ENCODE measurements around the gene IL18RAP. TPM values are rescaled to one million over a fixed set of nuclear protein-coding genes. Genes with fewer than 3 reads are reported as not detected.

The IL18RAP gene
- total RNA-seq, 1 experiment from 2014 or later: not detected

DNA sequence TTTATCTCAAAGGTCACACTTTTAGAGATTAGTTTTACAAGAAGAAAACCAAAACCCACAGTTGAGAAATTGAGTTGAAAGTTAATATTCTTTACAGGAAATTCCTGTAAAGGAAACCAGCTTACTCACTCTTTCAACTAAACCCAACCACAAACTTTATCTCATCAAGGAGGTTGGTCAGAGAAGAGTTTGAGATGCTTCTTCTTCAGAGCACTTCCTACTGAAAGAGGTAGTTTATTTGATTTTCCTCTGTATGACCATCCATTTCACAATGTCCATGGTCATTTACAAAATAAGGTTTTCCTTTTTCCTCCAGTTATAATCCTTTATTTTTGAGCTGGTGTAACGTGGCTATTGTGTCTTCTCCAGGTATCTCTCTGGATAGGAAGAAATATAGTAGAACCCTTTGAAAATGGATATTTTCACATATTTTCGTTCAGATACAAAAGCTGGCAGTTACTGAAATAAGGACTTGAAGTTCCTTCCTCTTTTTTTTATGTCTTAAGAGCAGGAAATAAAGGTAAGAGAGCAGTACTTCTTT, 4.5 kb upstream of the IL18RAP start:
- POLR2A ChIA-PET: no interaction called here

DNA sequence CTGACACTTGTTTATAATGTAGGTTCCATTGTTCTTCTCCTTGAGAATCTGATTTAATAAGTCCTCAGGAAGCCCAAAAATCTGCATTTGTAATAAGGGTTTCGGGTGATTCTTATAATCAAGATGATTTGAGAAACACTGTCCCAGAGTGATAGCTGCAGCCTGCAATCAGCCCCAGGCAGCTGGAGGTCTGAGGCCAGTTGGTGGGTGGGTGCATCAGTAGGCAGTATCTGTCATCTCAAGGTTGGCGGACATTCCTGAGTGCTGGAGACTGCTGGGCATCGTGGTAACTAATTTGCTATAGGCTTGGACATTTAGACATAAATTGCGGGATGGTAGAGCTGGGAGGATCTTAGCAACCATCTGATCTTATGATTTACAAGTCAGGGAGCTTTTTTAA, 2.7 kb upstream of the IL18RAP start:
- Mint-ChIP-seq H3K4me3 (no peak overlapping the region), H3K9me3 (peaks cover 37% of the 10 kb centered on the region), H3K27me3 (ENCODE audit: low read depth) (peaks cover 4% of the 10 kb centered on the region), H3K4me1 (no peaks in the 10 kb centered on the region), H3K27ac (no peak overlapping the region), H3K36me3 (no peaks in the 10 kb centered on the region)
- POLR2A ChIA-PET: no interaction called here
- DNase-seq (ENCODE audit: low spot score) (no peak), ATAC-seq (no peak)
- CTCF ChIA-PET: no interaction called here
- no peak for TF ChIP-seq IRF2 (CRISPR knock-in tag; IDR thresholded peaks at IDR 0.05; ENCODE audit: borderline replicate concordance, low read depth)
- TF ChIP-seq, protein P1, sequence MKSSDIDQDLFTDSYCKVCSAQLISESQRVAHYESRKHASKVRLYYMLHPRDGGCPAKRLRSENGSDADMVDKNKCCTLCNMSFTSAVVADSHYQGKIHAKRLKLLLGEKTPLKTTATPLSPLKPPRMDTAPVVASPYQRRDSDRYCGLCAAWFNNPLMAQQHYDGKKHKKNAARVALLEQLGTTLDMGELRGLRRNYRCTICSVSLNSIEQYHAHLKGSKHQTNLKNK (CRISPR knock-in tag; IDR thresholded peaks at IDR 0.05): no peak
- TF ChIP-seq, protein P2, sequence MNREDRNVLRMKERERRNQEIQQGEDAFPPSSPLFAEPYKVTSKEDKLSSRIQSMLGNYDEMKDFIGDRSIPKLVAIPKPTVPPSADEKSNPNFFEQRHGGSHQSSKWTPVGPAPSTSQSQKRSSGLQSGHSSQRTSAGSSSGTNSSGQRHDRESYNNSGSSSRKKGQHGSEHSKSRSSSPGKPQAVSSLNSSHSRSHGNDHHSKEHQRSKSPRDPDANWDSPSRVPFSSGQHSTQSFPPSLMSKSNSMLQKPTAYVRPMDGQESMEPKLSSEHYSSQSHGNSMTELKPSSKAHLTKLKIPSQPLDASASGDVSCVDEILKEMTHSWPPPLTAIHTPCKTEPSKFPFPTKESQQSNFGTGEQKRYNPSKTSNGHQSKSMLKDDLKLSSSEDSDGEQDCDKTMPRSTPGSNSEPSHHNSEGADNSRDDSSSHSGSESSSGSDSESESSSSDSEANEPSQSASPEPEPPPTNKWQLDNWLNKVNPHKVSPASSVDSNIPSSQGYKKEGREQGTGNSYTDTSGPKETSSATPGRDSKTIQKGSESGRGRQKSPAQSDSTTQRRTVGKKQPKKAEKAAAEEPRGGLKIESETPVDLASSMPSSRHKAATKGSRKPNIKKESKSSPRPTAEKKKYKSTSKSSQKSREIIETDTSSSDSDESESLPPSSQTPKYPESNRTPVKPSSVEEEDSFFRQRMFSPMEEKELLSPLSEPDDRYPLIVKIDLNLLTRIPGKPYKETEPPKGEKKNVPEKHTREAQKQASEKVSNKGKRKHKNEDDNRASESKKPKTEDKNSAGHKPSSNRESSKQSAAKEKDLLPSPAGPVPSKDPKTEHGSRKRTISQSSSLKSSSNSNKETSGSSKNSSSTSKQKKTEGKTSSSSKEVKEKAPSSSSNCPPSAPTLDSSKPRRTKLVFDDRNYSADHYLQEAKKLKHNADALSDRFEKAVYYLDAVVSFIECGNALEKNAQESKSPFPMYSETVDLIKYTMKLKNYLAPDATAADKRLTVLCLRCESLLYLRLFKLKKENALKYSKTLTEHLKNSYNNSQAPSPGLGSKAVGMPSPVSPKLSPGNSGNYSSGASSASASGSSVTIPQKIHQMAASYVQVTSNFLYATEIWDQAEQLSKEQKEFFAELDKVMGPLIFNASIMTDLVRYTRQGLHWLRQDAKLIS (CRISPR knock-in tag; IDR thresholded peaks at IDR 0.05; ENCODE audit: borderline replicate concordance): no peak
- no peak for TF ChIP-seq FOXP1 (CRISPR knock-in tag; IDR thresholded peaks at IDR 0.05; ENCODE audit: borderline replicate concordance)
- no peak for TF ChIP-seq ETV6 (CRISPR knock-in tag; IDR thresholded peaks at IDR 0.05)
- TF ChIP-seq ZNF396 (CRISPR knock-in tag; IDR thresholded peaks at IDR 0.05; ENCODE audit: borderline replicate concordance): no peak
- no peak for TF ChIP-seq ZNF671 (CRISPR knock-in tag; IDR thresholded peaks at IDR 0.05)
- TF ChIP-seq, protein P3, sequence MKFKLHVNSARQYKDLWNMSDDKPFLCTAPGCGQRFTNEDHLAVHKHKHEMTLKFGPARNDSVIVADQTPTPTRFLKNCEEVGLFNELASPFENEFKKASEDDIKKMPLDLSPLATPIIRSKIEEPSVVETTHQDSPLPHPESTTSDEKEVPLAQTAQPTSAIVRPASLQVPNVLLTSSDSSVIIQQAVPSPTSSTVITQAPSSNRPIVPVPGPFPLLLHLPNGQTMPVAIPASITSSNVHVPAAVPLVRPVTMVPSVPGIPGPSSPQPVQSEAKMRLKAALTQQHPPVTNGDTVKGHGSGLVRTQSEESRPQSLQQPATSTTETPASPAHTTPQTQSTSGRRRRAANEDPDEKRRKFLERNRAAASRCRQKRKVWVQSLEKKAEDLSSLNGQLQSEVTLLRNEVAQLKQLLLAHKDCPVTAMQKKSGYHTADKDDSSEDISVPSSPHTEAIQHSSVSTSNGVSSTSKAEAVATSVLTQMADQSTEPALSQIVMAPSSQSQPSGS (CRISPR knock-in tag; IDR thresholded peaks at IDR 0.05; ENCODE audit: borderline replicate concordance, low read depth): no peak
- TF ChIP-seq FOXK1 (CRISPR knock-in tag; IDR thresholded peaks at IDR 0.05): no peak
- TF ChIP-seq HMGA2 (CRISPR knock-in tag; IDR thresholded peaks at IDR 0.05): no peak

More for the DNA sequence above, 4.5 kb upstream of the IL18RAP start:
- no peak overlapping the region for H3K4me3 Mint-ChIP-seq
- CTCF ChIA-PET: no interaction called here
- H3K36me3 Mint-ChIP-seq: peaks cover 5% of the 10 kb centered on the region; the same call in 1 of the 2 replicates
- TF ChIP-seq, protein P4, sequence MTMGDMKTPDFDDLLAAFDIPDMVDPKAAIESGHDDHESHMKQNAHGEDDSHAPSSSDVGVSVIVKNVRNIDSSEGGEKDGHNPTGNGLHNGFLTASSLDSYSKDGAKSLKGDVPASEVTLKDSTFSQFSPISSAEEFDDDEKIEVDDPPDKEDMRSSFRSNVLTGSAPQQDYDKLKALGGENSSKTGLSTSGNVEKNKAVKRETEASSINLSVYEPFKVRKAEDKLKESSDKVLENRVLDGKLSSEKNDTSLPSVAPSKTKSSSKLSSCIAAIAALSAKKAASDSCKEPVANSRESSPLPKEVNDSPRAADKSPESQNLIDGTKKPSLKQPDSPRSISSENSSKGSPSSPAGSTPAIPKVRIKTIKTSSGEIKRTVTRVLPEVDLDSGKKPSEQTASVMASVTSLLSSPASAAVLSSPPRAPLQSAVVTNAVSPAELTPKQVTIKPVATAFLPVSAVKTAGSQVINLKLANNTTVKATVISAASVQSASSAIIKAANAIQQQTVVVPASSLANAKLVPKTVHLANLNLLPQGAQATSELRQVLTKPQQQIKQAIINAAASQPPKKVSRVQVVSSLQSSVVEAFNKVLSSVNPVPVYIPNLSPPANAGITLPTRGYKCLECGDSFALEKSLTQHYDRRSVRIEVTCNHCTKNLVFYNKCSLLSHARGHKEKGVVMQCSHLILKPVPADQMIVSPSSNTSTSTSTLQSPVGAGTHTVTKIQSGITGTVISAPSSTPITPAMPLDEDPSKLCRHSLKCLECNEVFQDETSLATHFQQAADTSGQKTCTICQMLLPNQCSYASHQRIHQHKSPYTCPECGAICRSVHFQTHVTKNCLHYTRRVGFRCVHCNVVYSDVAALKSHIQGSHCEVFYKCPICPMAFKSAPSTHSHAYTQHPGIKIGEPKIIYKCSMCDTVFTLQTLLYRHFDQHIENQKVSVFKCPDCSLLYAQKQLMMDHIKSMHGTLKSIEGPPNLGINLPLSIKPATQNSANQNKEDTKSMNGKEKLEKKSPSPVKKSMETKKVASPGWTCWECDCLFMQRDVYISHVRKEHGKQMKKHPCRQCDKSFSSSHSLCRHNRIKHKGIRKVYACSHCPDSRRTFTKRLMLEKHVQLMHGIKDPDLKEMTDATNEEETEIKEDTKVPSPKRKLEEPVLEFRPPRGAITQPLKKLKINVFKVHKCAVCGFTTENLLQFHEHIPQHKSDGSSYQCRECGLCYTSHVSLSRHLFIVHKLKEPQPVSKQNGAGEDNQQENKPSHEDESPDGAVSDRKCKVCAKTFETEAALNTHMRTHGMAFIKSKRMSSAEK (CRISPR knock-in tag; IDR thresholded peaks at IDR 0.05; ENCODE audit: borderline replicate concordance): no peak
- TF ChIP-seq, protein P5, sequence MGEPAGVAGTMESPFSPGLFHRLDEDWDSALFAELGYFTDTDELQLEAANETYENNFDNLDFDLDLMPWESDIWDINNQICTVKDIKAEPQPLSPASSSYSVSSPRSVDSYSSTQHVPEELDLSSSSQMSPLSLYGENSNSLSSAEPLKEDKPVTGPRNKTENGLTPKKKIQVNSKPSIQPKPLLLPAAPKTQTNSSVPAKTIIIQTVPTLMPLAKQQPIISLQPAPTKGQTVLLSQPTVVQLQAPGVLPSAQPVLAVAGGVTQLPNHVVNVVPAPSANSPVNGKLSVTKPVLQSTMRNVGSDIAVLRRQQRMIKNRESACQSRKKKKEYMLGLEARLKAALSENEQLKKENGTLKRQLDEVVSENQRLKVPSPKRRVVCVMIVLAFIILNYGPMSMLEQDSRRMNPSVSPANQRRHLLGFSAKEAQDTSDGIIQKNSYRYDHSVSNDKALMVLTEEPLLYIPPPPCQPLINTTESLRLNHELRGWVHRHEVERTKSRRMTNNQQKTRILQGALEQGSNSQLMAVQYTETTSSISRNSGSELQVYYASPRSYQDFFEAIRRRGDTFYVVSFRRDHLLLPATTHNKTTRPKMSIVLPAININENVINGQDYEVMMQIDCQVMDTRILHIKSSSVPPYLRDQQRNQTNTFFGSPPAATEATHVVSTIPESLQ (CRISPR knock-in tag; IDR thresholded peaks at IDR 0.05): no peak
- TF ChIP-seq, protein P6, sequence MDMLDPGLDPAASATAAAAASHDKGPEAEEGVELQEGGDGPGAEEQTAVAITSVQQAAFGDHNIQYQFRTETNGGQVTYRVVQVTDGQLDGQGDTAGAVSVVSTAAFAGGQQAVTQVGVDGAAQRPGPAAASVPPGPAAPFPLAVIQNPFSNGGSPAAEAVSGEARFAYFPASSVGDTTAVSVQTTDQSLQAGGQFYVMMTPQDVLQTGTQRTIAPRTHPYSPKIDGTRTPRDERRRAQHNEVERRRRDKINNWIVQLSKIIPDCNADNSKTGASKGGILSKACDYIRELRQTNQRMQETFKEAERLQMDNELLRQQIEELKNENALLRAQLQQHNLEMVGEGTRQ (CRISPR knock-in tag; IDR thresholded peaks at IDR 0.05): no peak
- TF ChIP-seq, protein P7, sequence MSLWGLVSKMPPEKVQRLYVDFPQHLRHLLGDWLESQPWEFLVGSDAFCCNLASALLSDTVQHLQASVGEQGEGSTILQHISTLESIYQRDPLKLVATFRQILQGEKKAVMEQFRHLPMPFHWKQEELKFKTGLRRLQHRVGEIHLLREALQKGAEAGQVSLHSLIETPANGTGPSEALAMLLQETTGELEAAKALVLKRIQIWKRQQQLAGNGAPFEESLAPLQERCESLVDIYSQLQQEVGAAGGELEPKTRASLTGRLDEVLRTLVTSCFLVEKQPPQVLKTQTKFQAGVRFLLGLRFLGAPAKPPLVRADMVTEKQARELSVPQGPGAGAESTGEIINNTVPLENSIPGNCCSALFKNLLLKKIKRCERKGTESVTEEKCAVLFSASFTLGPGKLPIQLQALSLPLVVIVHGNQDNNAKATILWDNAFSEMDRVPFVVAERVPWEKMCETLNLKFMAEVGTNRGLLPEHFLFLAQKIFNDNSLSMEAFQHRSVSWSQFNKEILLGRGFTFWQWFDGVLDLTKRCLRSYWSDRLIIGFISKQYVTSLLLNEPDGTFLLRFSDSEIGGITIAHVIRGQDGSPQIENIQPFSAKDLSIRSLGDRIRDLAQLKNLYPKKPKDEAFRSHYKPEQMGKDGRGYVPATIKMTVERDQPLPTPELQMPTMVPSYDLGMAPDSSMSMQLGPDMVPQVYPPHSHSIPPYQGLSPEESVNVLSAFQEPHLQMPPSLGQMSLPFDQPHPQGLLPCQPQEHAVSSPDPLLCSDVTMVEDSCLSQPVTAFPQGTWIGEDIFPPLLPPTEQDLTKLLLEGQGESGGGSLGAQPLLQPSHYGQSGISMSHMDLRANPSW (CRISPR knock-in tag; conservative IDR thresholded peaks at IDR 0.05; ENCODE audit: low read depth): no peak
- peaks cover 54% of the 10 kb centered on the region for H3K9me3 Mint-ChIP-seq
- DNase-seq (ENCODE audit: low spot score) (no peak), ATAC-seq (no peak)
- H3K27me3 Mint-ChIP-seq (ENCODE audit: low read depth): peaks cover 4% of the 10 kb centered on the region
- H3K4me1 Mint-ChIP-seq: no peaks in the 10 kb centered on the region
- no peak overlapping the region for H3K27ac Mint-ChIP-seq

Data from WTC11 (cell line).